Muscle of leg (tissue), 11 donors: ENCODE data around the gene SPATC1L. TPM values are rescaled to one million over a fixed set of nuclear protein-coding genes. Genes with fewer than 3 reads are reported as not detected.
"Not testable (repeated sequence)": the region's sequence is repeated elsewhere in the genome, so short reads cannot be mapped to it uniquely, and the experiment has no call there.

Experiments
- DNase-seq: peaks from one replicate; pipeline ENCODE4 v3.0.0; 2013
- H3K27ac ChIP-seq: one replicate; pipeline ENCODE4 v1.5.1; 2013; ENCODE audit warnings: mild to moderate bottlenecking, low read length, control low read depth
- H3K27me3 ChIP-seq: one replicate; pipeline ENCODE4 v1.6.1; 2013; ENCODE audit warnings: low read length; ENCODE audit not compliant: control insufficient read depth, insufficient read depth
- H3K36me3 ChIP-seq: one replicate; pipeline ENCODE4 v1.6.1; 2013; ENCODE audit warnings: low read length; ENCODE audit not compliant: control insufficient read depth, insufficient read depth
- H3K4me1 ChIP-seq: one replicate; pipeline ENCODE4 v1.6.1; 2013; ENCODE audit warnings: low read length; ENCODE audit not compliant: control insufficient read depth, insufficient read depth
- H3K4me3 ChIP-seq: one replicate; pipeline ENCODE4 v1.5.1; 2013; ENCODE audit warnings: low read length, control low read depth
- H3K9me3 ChIP-seq: replicated peaks from 2 replicates; pipeline ENCODE4 v1.6.1; 2013; ENCODE audit warnings: low read depth, low read length; ENCODE audit not compliant: control insufficient read depth
- WGBS: methylation state at CpG from one replicate; pipeline ENCODE4 v1.1.5; 2013; ENCODE audit warnings: missing lambda C conversion rate; ENCODE audit not compliant: insufficient coverage; 5-methylcytosine and 5-hydroxymethylcytosine counted together
- polyA plus RNA-seq, 8 donors: library from polyadenylated mRNA; unstranded; fragments of 120-200 nt; gene quantifications; one replicate each; pipeline versions ENCODE4 v1.2.1 to v1.2.3, GENCODE V29; 2013; ENCODE audit warnings: inconsistent platforms in 1 of 8, low replicate concordance in 1 of 8; ENCODE audit not compliant: insufficient read length in 8 of 8, insufficient read depth in 1 of 8
- total RNA-seq: library from RNA; stranded (reverse); fragments of 120-200 nt; gene quantifications from one replicate; pipeline ENCODE4 v1.2.4, GENCODE V29; 2013

Gene SPATC1L
- total and polyA plus RNA-seq, 9 donors, result 5.7 to 17.2 (median 10.8) TPM

DNA sequence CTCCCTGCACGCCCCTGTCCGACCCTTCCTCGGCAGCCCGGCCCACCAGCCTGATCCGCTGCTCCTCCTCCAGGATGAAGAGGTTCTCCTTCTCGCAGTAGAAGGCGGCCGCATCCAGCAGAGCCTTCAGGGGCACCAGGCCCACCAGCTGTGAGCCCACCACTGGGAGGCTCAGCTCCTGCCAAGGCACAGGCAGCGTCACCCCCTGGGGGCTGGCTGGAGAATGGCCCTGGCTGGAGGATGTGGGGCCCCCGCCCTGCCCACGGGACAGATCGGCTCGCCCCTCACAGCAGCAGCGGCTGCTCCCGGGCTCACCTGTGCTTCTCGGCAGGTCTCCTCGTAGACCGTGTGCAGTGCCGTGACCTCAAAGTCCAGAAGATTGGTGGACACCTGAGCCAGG lies 34.2 kb downstream of the SPATC1L start:
- Histone ChIP-seq H3K9me3 (no peaks in the 10 kb centered on the region), H3K36me3 (no peaks in the 10 kb centered on the region), H3K27ac (no peak overlapping the region), H3K4me3 (no peak overlapping the region), H3K4me1 (peaks cover 18% of the 10 kb centered on the region), H3K27me3 (no peaks in the 10 kb centered on the region)
- WGBS, result 56% methylated on average over 15 of the region's 19 CpGs
- no peak for DNase-seq

- Histone ChIP-seq H3K4me3 (no peak overlapping the region), H3K27me3 (no peaks in the 10 kb centered on the region), H3K36me3 (no peaks in the 10 kb centered on the region), H3K4me1 (peaks cover 18% of the 10 kb centered on the region), H3K27ac (no peak overlapping the region), H3K9me3 (no peaks in the 10 kb centered on the region)
- DNase-seq, result no peak
- 78% methylated on average over 13 of the region's 22 CpGs for WGBS
Observed at GRCh38 chr21:46149205-46149901, 34.9 kb downstream of the SPATC1L start.

- Histone ChIP-seq H3K4me1 (peaks cover 19% of the 10 kb centered on the region), H3K9me3 (no peaks in the 10 kb centered on the region), H3K27me3 (no peaks in the 10 kb centered on the region), H3K4me3 (no peak overlapping the region), H3K36me3 (no peaks in the 10 kb centered on the region), H3K27ac (no peak overlapping the region)
- DNase-seq, result no peak
- 85% methylated on average over 11 of the region's 11 CpGs for WGBS
Observed at GRCh38 chr21:46148106-46148505, 36.2 kb downstream of the SPATC1L start.

GRCh38 chr21:46147429-46147828 lies 36.8 kb downstream of the SPATC1L start:
- DNase-seq, H3K27me3 ChIP-seq, H3K36me3 ChIP-seq, H3K4me3 ChIP-seq, H3K9me3 ChIP-seq, H3K27ac ChIP-seq: not testable (repeated sequence)
- 74% methylated on average over 10 of the region's 12 CpGs for WGBS
- peaks cover 14% of the 10 kb centered on the region for H3K4me1 ChIP-seq

DNA sequence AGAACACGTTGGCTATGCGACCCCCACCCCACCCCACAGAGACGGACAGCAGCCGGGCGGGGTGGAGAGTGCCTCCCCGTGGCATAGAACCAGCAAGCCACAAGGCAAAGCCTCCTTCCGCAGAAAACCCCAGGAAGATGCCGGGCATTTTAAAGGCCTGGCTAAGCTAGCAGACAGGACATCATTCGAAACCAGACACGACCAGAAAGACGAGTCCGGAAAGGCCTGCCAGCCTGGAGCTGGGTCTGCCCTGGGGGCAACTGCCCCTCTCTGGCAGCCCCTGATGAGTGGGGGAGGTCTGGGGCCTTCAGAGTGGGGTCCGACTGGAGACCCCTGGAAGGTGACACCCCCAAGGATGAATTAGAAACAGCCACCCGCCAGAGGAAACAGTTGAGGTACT lies 37.4 kb downstream of the SPATC1L start:
- H3K4me3 ChIP-seq, result no peak overlapping the region
- peaks cover 11% of the 10 kb centered on the region for H3K4me1 ChIP-seq
- WGBS, result 63% methylated on average over 4 of the region's 14 CpGs
- peaks cover 7% of the 10 kb centered on the region for H3K27me3 ChIP-seq
- no peaks in the 10 kb centered on the region for H3K36me3 ChIP-seq
- H3K27ac ChIP-seq, result no peak overlapping the region
- DNase-seq, result no peak
- no peaks in the 10 kb centered on the region for H3K9me3 ChIP-seq

GRCh38 chr21:46145840-46146691 lies 38.2 kb downstream of the SPATC1L start:
- Histone ChIP-seq H3K27me3 (peaks cover 11% of the 10 kb centered on the region), H3K36me3 (no peaks in the 10 kb centered on the region), H3K4me1 (peaks cover 11% of the 10 kb centered on the region), H3K9me3 (no peaks in the 10 kb centered on the region), H3K4me3 (no peak overlapping the region), H3K27ac (no peak overlapping the region)
- WGBS, result 83% methylated on average over 60 of the region's 60 CpGs
- no peak for DNase-seq

- 95% methylated on average over 28 of the region's 51 CpGs for WGBS
- H3K27me3 ChIP-seq, result peaks cover 15% of the 10 kb centered on the region
- no peaks in the 10 kb centered on the region for H3K9me3 ChIP-seq
- DNase-seq, result no peak
- H3K27ac ChIP-seq, result no peak overlapping the region
- H3K4me3 ChIP-seq, result no peak overlapping the region
- H3K4me1 ChIP-seq, result peaks cover 9% of the 10 kb centered on the region
- H3K36me3 ChIP-seq, result no peaks in the 10 kb centered on the region
Observed at GRCh38 chr21:46145159-46145839, 39.0 kb downstream of the SPATC1L start.

- Histone ChIP-seq H3K4me3 (no peak overlapping the region), H3K36me3 (no peaks in the 10 kb centered on the region), H3K27ac (no peak overlapping the region), H3K9me3 (no peaks in the 10 kb centered on the region), H3K4me1 (peaks cover 6% of the 10 kb centered on the region), H3K27me3 (peaks cover 22% of the 10 kb centered on the region)
- DNase-seq, result no peak
- 19% methylated on average over 3 of the region's 4 CpGs for WGBS
Observed at GRCh38 chr21:46144464-46145070, 39.7 kb downstream of the SPATC1L start.

DNA sequence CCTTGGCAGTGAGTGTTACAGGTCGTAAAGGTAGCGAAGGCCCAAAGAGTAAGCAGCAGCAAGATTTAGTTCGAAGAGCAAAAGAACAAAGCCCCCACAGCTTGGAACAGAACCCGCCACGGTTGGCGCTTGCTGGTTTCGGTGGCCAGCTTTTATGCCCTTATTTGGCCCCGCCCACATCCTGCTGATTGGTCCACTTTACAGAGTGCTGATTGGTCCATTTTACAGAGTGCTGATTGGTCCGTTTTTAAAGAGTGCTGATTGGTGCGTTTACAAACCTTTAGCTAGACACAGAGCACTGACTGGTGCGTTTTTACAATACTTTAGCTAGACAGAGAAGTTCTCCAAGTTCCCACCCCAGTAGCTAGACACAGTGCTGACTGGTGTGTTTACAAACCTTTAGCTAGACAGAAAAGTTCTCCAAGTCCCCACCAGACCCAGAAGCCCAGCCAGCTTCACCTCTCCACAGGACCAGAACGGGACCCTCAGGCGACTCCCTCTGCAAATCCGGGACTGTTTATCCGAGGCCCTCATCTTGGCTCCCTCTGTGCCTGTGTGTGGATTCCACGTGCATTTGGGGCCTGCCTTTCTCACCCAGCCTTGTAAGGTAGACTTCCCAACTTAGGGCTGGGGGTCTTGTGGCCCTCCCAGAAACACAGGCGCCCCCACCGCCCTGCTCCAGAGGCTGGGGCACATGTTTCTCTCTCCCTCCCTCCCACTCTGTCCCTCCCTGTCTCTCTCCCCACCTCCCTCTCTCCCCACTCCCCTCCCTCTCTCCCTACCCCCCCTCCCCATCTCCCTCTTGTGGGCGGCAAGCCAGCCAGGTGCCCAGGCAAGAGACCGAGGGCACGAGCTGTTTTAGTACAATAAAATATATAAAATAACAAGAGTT lies 41.4 kb downstream of the SPATC1L start:
- no peak for DNase-seq
- no peaks in the 10 kb centered on the region for H3K36me3 ChIP-seq
- WGBS, result 88% methylated on average over 18 of the region's 21 CpGs
- H3K9me3 ChIP-seq, result no peaks in the 10 kb centered on the region
- H3K4me1 ChIP-seq, result peaks cover 6% of the 10 kb centered on the region
- no peak overlapping the region for H3K4me3 ChIP-seq
- no peak overlapping the region for H3K27ac ChIP-seq
- peaks cover 23% of the 10 kb centered on the region for H3K27me3 ChIP-seq
